ENCODE data around the gene SSBP2.
"Not testable (repeated sequence)": the region's sequence is repeated elsewhere in the genome, so short reads cannot be mapped to it uniquely, and the experiment has no call there.

Gene SSBP2

GRCh38 chr5:81656783-81657182 is 94.1 kb downstream of the SSBP2 start:
- DNase-seq (ENCODE audit: low spot score): no peak

GRCh38 chr5:81650987-81651386 is 99.9 kb downstream of the SSBP2 start:
- no peak for DNase-seq (ENCODE audit: low spot score)

GRCh38 chr5:81646469-81646995 is 104.4 kb downstream of the SSBP2 start:
- no peak for DNase-seq (ENCODE audit: low spot score)

- no peak for DNase-seq (ENCODE audit: low spot score)
Measured at GRCh38 chr5:81642210-81642609, 108.7 kb downstream of the SSBP2 start.

GRCh38 chr5:81639556-81639955 is 111.3 kb downstream of the SSBP2 start:
- DNase-seq (ENCODE audit: low spot score): peak; percentile 53

GRCh38 chr5:81638471-81638870 is 112.4 kb downstream of the SSBP2 start:
- peak; percentile 24 for DNase-seq (ENCODE audit: low spot score)

GRCh38 chr5:81633891-81634290 is 117.0 kb downstream of the SSBP2 start:
- no peak for DNase-seq (ENCODE audit: low spot score)

GRCh38 chr5:81633471-81633870 is 117.4 kb downstream of the SSBP2 start:
- no peak for DNase-seq (ENCODE audit: low spot score)

GRCh38 chr5:81632679-81633078 is 118.2 kb downstream of the SSBP2 start:
- no peak for DNase-seq (ENCODE audit: low spot score)

- DNase-seq (ENCODE audit: low spot score): no peak
Measured at GRCh38 chr5:81631621-81632020, 119.3 kb downstream of the SSBP2 start.

- DNase-seq (ENCODE audit: low spot score): no peak
Measured at GRCh38 chr5:81631124-81631523, 119.8 kb downstream of the SSBP2 start.

GRCh38 chr5:81630684-81631083 is 120.2 kb downstream of the SSBP2 start:
- DNase-seq (ENCODE audit: low spot score): no peak

- DNase-seq (ENCODE audit: low spot score): no peak
Measured at GRCh38 chr5:81629986-81630385, 120.9 kb downstream of the SSBP2 start.

GRCh38 chr5:81628061-81628460 is 122.8 kb downstream of the SSBP2 start:
- DNase-seq (ENCODE audit: low spot score): not testable (repeated sequence)

GRCh38 chr5:81626524-81626923 is 124.4 kb downstream of the SSBP2 start:
- DNase-seq (ENCODE audit: low spot score): peak; percentile 40

- DNase-seq (ENCODE audit: low spot score): no peak
Measured at GRCh38 chr5:81609810-81610375, 141.0 kb downstream of the SSBP2 start.

- no peak for DNase-seq (ENCODE audit: low spot score)
Measured at GRCh38 chr5:81608976-81609375, 141.9 kb downstream of the SSBP2 start.

GRCh38 chr5:81607693-81608092 is 143.2 kb downstream of the SSBP2 start:
- DNase-seq (ENCODE audit: low spot score): no peak

GRCh38 chr5:81606150-81606549 is 144.7 kb downstream of the SSBP2 start:
- DNase-seq (ENCODE audit: low spot score): no peak

GRCh38 chr5:81605299-81605698 is 145.6 kb downstream of the SSBP2 start:
- no peak for DNase-seq (ENCODE audit: low spot score)

GRCh38 chr5:81604193-81604592 is 146.7 kb downstream of the SSBP2 start:
- no peak for DNase-seq (ENCODE audit: low spot score)

- DNase-seq (ENCODE audit: low spot score): peak; percentile 8
Measured at GRCh38 chr5:81601919-81602318, 149.0 kb downstream of the SSBP2 start.

GRCh38 chr5:81592085-81592484 is 158.8 kb downstream of the SSBP2 start:
- DNase-seq (ENCODE audit: low spot score): not testable (repeated sequence)

Data from GM03348 (cell line).